Measurements from ENCODE around the gene NCKAP5L. TPM values are rescaled to one million over a fixed set of nuclear protein-coding genes. Genes with fewer than 3 reads are reported as not detected.

The NCKAP5L gene
- total and polyA plus RNA-seq, 9 of the 15 experiments (the other 6 are each of a cell fraction or from before 2014, with no cell fraction given), result 0.01 to 14.4 (median 3.7) TPM

GRCh38 chr12:49741882-49742620 lies 86.2 kb downstream of the NCKAP5L start (continued):
- TF ChIP-seq, protein P1, sequence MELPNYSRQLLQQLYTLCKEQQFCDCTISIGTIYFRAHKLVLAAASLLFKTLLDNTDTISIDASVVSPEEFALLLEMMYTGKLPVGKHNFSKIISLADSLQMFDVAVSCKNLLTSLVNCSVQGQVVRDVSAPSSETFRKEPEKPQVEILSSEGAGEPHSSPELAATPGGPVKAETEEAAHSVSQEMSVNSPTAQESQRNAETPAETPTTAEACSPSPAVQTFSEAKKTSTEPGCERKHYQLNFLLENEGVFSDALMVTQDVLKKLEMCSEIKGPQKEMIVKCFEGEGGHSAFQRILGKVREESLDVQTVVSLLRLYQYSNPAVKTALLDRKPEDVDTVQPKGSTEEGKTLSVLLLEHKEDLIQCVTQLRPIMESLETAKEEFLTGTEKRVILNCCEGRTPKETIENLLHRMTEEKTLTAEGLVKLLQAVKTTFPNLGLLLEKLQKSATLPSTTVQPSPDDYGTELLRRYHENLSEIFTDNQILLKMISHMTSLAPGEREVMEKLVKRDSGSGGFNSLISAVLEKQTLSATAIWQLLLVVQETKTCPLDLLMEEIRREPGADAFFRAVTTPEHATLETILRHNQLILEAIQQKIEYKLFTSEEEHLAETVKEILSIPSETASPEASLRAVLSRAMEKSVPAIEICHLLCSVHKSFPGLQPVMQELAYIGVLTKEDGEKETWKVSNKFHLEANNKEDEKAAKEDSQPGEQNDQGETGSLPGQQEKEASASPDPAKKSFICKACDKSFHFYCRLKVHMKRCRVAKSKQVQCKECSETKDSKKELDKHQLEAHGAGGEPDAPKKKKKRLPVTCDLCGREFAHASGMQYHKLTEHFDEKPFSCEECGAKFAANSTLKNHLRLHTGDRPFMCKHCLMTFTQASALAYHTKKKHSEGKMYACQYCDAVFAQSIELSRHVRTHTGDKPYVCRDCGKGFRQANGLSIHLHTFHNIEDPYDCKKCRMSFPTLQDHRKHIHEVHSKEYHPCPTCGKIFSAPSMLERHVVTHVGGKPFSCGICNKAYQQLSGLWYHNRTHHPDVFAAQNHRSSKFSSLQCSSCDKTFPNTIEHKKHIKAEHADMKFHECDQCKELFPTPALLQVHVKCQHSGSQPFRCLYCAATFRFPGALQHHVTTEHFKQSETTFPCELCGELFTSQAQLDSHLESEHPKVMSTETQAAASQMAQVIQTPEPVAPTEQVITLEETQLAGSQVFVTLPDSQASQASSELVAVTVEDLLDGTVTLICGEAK (IDR thresholded peaks at IDR 0.05), result no peak
- TF ChIP-seq, protein P1 (CRISPR knock-in tag; IDR thresholded peaks at IDR 0.05), result no peak
- TF ChIP-seq ATF4 (CRISPR knock-in tag; IDR thresholded peaks at IDR 0.05) (no peak), CLOCK (CRISPR knock-in tag; IDR thresholded peaks at IDR 0.05; ENCODE audit: borderline replicate concordance) (no peak), SP1 (CRISPR knock-in tag; IDR thresholded peaks at IDR 0.05) (no peak; the same call in 1 of the 2 replicates), ZNF165 (CRISPR knock-in tag; IDR thresholded peaks at IDR 0.05; ENCODE audit: borderline replicate concordance) (no peak), HDAC3 (IDR thresholded peaks at IDR 0.05; ENCODE audit: borderline replicate concordance, partially characterized antibody) (no peak), ZNF717 (CRISPR knock-in tag; IDR thresholded peaks at IDR 0.05) (no peak), LARP7 (IDR thresholded peaks at IDR 0.05) (peak; percentile 74; the same call in 1 of the 2 replicates), CEBPG (CRISPR knock-in tag; IDR thresholded peaks at IDR 0.05) (peak; percentile 74), CEBPG (tag; conservative IDR thresholded peaks at IDR 0.05 in 1 of 2, IDR thresholded peaks at IDR 0.05 in 1 of 2) (no peak)
- TF ChIP-seq, protein P2, sequence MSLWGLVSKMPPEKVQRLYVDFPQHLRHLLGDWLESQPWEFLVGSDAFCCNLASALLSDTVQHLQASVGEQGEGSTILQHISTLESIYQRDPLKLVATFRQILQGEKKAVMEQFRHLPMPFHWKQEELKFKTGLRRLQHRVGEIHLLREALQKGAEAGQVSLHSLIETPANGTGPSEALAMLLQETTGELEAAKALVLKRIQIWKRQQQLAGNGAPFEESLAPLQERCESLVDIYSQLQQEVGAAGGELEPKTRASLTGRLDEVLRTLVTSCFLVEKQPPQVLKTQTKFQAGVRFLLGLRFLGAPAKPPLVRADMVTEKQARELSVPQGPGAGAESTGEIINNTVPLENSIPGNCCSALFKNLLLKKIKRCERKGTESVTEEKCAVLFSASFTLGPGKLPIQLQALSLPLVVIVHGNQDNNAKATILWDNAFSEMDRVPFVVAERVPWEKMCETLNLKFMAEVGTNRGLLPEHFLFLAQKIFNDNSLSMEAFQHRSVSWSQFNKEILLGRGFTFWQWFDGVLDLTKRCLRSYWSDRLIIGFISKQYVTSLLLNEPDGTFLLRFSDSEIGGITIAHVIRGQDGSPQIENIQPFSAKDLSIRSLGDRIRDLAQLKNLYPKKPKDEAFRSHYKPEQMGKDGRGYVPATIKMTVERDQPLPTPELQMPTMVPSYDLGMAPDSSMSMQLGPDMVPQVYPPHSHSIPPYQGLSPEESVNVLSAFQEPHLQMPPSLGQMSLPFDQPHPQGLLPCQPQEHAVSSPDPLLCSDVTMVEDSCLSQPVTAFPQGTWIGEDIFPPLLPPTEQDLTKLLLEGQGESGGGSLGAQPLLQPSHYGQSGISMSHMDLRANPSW (CRISPR knock-in tag; IDR thresholded peaks at IDR 0.05), result no peak

All from K562 (cell line).